ENCODE measurements around the gene CDK2AP2. TPM values are rescaled to one million over a fixed set of nuclear protein-coding genes. Genes with fewer than 3 reads are reported as not detected.

The CDK2AP2 gene
- total RNA-seq, 2 donors from 2014 or later: 65.0 to 71.7 TPM

DNA sequence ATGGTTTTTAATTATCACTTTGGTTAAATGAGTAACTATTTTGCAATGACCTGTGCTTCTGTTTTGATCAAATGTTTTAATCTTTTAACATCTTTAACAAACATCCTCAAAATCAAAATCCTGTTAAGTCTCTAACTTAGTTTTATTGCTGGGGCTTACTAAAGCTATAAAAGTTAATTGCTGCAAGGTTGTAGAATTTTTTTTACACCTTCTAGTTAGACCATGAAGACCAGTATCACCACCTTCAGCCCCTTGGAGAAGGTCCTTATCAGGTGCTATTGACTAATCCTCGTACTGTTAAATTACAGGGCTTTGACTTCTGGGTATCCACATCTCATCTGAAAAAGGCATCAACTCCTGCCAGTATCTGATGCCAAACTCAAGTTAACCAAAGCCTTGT is 27.6 kb upstream of the CDK2AP2 start:
- Mint-ChIP-seq H3K27me3 (peaks cover 5% of the 10 kb centered on the region), H3K4me3 (no peak overlapping the region), H3K36me3 (ENCODE audit: low read depth) (no peaks in the 10 kb centered on the region), H3K27ac (no peak overlapping the region), H3K9me3 (peaks cover 5% of the 10 kb centered on the region), H3K4me1 (no peaks in the 10 kb centered on the region)
- no peak for ATAC-seq (replicated peaks)

- Mint-ChIP-seq H3K4me1 (no peaks in the 10 kb centered on the region), H3K4me3 (no peak overlapping the region), H3K9me3 (peaks cover 5% of the 10 kb centered on the region), H3K27me3 (peaks cover 5% of the 10 kb centered on the region), H3K27ac (no peak overlapping the region), H3K36me3 (ENCODE audit: low read depth) (no peaks in the 10 kb centered on the region)
- no peak for ATAC-seq (replicated peaks)
Observed at GRCh38 chr11:67534070-67534679, 26.2 kb upstream of the CDK2AP2 start.

- Mint-ChIP-seq H3K36me3 (ENCODE audit: low read depth) (no peaks in the 10 kb centered on the region), H3K4me3 (no peak overlapping the region), H3K27me3 (peaks cover 5% of the 10 kb centered on the region), H3K9me3 (peaks cover 5% of the 10 kb centered on the region), H3K4me1 (no peaks in the 10 kb centered on the region), H3K27ac (no peak overlapping the region)
- ATAC-seq (replicated peaks): no peak
Observed at GRCh38 chr11:67532889-67533288, 24.9 kb upstream of the CDK2AP2 start.

- Mint-ChIP-seq H3K9me3 (peaks cover 5% of the 10 kb centered on the region), H3K4me3 (no peak overlapping the region), H3K27ac (no peak overlapping the region), H3K4me1 (no peaks in the 10 kb centered on the region), H3K27me3 (peaks cover 12% of the 10 kb centered on the region), H3K36me3 (ENCODE audit: low read depth) (no peaks in the 10 kb centered on the region)
- no peak for ATAC-seq (replicated peaks)
Observed at GRCh38 chr11:67530282-67530592, 22.3 kb upstream of the CDK2AP2 start.

DNA sequence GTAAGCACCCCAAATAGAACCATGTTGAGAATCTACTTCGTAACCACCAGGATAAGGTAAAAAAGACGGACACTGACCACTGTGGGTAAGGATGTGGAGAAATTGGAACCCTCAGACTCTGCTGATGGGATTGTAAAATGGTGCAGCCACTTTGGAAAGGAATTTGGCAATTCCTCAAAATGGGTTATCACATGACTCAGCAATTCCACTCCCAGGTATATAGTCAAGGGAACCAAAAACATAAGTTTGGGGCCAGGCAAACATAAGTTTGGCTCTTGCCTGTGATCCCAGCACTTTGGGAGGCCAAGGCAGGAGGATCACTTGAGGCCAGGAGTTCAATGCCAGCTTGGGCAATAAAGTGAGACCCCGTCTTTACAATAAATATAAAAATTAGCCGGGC is 20.4 kb upstream of the CDK2AP2 start:
- Mint-ChIP-seq H3K27me3 (peaks cover 11% of the 10 kb centered on the region), H3K27ac (no peak overlapping the region), H3K36me3 (ENCODE audit: low read depth) (no peaks in the 10 kb centered on the region), H3K4me1 (peaks cover 4% of the 10 kb centered on the region), H3K4me3 (no peak overlapping the region), H3K9me3 (no peaks in the 10 kb centered on the region)
- ATAC-seq (replicated peaks): no peak

- H3K27me3 Mint-ChIP-seq: peaks cover 11% of the 10 kb centered on the region
- H3K4me1 Mint-ChIP-seq: peaks cover 4% of the 10 kb centered on the region
- no peak for ATAC-seq (replicated peaks)
- H3K9me3 Mint-ChIP-seq: no peaks in the 10 kb centered on the region
- no peak overlapping the region for H3K27ac Mint-ChIP-seq
- no peaks in the 10 kb centered on the region for H3K36me3 Mint-ChIP-seq (ENCODE audit: low read depth)
- H3K4me3 Mint-ChIP-seq: no peak overlapping the region
Observed at GRCh38 chr11:67525275-67525976, 17.5 kb upstream of the CDK2AP2 start.

- no peaks in the 10 kb centered on the region for H3K36me3 Mint-ChIP-seq (ENCODE audit: low read depth)
- no peak overlapping the region for H3K27ac Mint-ChIP-seq
- peaks cover 11% of the 10 kb centered on the region for H3K27me3 Mint-ChIP-seq
- H3K4me3 Mint-ChIP-seq: no peak overlapping the region
- no peak for ATAC-seq (replicated peaks)
- H3K9me3 Mint-ChIP-seq: no peaks in the 10 kb centered on the region
- peaks cover 4% of the 10 kb centered on the region for H3K4me1 Mint-ChIP-seq
Observed at GRCh38 chr11:67524480-67524808, 16.5 kb upstream of the CDK2AP2 start.

GRCh38 chr11:67523556-67524479 is 15.9 kb upstream of the CDK2AP2 start:
- no peaks in the 10 kb centered on the region for H3K9me3 Mint-ChIP-seq
- H3K36me3 Mint-ChIP-seq (ENCODE audit: low read depth): no peaks in the 10 kb centered on the region
- peaks cover 11% of the 10 kb centered on the region for H3K27me3 Mint-ChIP-seq
- ATAC-seq (replicated peaks): no peak
- no peak overlapping the region for H3K4me3 Mint-ChIP-seq
- peaks cover 4% of the 10 kb centered on the region for H3K4me1 Mint-ChIP-seq
- no peak overlapping the region for H3K27ac Mint-ChIP-seq

DNA sequence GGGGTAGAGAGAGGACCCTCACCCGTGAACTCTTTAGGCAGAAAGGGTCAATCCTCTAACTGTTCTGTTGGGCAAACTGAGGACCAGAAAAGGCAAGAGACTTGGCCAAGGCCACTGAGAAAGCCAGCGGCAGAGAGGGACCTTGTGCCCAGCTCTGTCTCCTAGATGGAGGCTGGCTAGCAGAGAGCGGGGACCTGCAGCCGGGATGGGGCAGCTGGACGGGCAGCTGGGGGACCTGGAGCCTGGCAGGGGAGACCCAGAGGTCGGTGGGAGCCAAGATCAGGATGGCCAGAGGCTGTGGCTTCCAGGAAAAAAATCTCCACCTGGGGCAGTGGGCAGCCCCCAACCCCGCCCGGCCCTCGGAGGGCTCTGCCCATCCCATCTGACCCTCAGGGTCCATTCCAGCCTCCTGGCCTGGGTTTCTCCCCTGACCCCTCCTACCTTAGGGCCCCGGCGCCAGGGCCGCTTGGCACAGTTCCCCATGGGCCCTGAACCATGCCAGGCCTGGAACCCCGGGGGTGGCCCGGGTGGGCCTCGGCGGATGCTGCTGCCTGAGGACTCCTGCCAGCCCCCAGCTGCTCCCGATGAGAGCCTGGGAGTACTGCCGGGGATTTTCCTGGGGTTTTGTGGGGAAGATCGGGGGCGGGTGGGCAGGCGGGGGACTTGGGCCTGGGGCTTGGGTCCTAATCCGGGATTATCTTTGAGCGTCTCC is 15.0 kb upstream of the CDK2AP2 start, which contains the start of gene CABP2:
CABP2 (minus strand) TSS at position 603 of the 712 bp plus-strand sequence; CDS start at position 483, 120 bp downstream.
- Mint-ChIP-seq H3K9me3 (no peaks in the 10 kb centered on the region), H3K27ac (no peak within 1 kb of the TSS), H3K27me3 (peaks cover 11% of the 10 kb centered on the region), H3K4me3 (no peak within 1 kb of the TSS), H3K4me1 (peaks cover 4% of the 10 kb centered on the region), H3K36me3 (ENCODE audit: low read depth) (no peaks in the 10 kb centered on the region)
- ATAC-seq (replicated peaks): no peak

- Mint-ChIP-seq H3K9me3 (no peaks in the 10 kb centered on the region), H3K36me3 (ENCODE audit: low read depth) (no peaks in the 10 kb centered on the region), H3K27me3 (peaks cover 8% of the 10 kb centered on the region), H3K27ac (no peak overlapping the region), H3K4me1 (peaks cover 4% of the 10 kb centered on the region), H3K4me3 (no peak overlapping the region)
- no peak for ATAC-seq (replicated peaks)
Observed at GRCh38 chr11:67522338-67522737, 14.4 kb upstream of the CDK2AP2 start.

- ATAC-seq (replicated peaks): no peak
- H3K27me3 Mint-ChIP-seq: peaks cover 4% of the 10 kb centered on the region
- H3K36me3 Mint-ChIP-seq (ENCODE audit: low read depth): no peaks in the 10 kb centered on the region
- H3K4me3 Mint-ChIP-seq: no peak overlapping the region
- H3K4me1 Mint-ChIP-seq: peaks cover 4% of the 10 kb centered on the region
- no peaks in the 10 kb centered on the region for H3K9me3 Mint-ChIP-seq
- H3K27ac Mint-ChIP-seq: no peak overlapping the region
Observed at GRCh38 chr11:67521924-67522323, 14.0 kb upstream of the CDK2AP2 start.

GRCh38 chr11:67520856-67521824 is 13.2 kb upstream of the CDK2AP2 start:
- peaks cover 4% of the 10 kb centered on the region for H3K4me1 Mint-ChIP-seq
- ATAC-seq (replicated peaks): no peak
- no peak overlapping the region for H3K27ac Mint-ChIP-seq
- no peak overlapping the region for H3K4me3 Mint-ChIP-seq
- H3K9me3 Mint-ChIP-seq: no peaks in the 10 kb centered on the region
- no peaks in the 10 kb centered on the region for H3K36me3 Mint-ChIP-seq (ENCODE audit: low read depth)
- H3K27me3 Mint-ChIP-seq: peaks cover 4% of the 10 kb centered on the region

DNA sequence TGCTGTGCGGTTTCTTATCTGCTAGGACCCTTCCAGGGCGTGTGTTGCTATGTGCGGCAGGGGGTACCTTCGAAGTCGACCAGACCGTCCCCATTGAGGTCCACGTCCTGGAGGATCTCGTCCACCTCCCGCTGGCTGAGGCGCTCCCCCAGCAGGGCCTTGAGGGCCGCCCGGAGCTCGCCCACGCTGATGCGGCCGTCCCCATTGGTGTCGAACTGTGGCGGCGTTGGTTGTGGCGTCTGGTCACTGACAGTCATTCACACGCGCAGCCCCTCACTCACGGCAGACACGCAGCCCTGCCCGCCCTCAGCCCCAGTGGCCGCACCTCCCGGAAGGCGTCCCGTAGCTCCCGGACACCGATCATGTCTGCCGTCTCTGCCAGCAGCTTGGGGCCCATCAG is 11.8 kb upstream of the CDK2AP2 start:
- Mint-ChIP-seq H3K9me3 (no peaks in the 10 kb centered on the region), H3K27me3 (peaks cover 3% of the 10 kb centered on the region), H3K4me3 (no peak overlapping the region), H3K4me1 (peaks cover 2% of the 10 kb centered on the region), H3K27ac (no peak overlapping the region), H3K36me3 (ENCODE audit: low read depth) (no peaks in the 10 kb centered on the region)
- no peak for ATAC-seq (replicated peaks)
